Neutrophil (primary cell): ENCODE data around the gene LHX5.

Experiments used
- H3K27ac ChIP-seq: fragments of 200-600 bp; sonication (generic); 2 replicates; pipeline ENCODE4 v1.5.1; 2016; ENCODE audit warnings: mild to moderate bottlenecking, moderate library complexity
- H3K27me3 ChIP-seq: fragments of 200-600 bp; sonication (generic); 2 replicates; pipeline ENCODE4 v1.6.0; 2016; ENCODE audit warnings: mild to moderate bottlenecking
- H3K36me3 ChIP-seq: fragments of 200-600 bp; sonication (generic); 2 replicates; pipeline ENCODE4 v1.5.1; 2017
- H3K4me1 ChIP-seq, 2 experiments: fragments of 200-600 bp in 1 of 2; sonication (generic) in 1 of 2; 1 replicate in 1 of 2; 2 replicates in 1 of 2; pipeline versions ENCODE4 v1.5.1 to v1.6.1; 2013 to 2016; ENCODE audit warnings: low read depth in 1 of 2, low read length in 1 of 2, mild to moderate bottlenecking in 1 of 2, moderate library complexity in 1 of 2; ENCODE audit not compliant: control insufficient read depth in 1 of 2, insufficient read depth in 1 of 2
- H3K4me3 ChIP-seq, 2 experiments: fragments of 200-600 bp in 1 of 2; sonication (generic) in 1 of 2; 1 replicate in 1 of 2; 2 replicates in 1 of 2; pipeline ENCODE4 v1.5.1; 2013 to 2016; ENCODE audit warnings: low read depth in 1 of 2, low read length in 1 of 2, mild to moderate bottlenecking in 1 of 2, moderate library complexity in 1 of 2
- H3K9me3 ChIP-seq: fragments of 200-600 bp; sonication (generic); 2 replicates; pipeline ENCODE4 v1.5.1; 2016
- TF ChIP-seq, protein P1 (sequence below): fragments of 200-600 bp; sonication (generic); IDR thresholded peaks from 2 replicates; pipeline ENCODE4 v1.5.1; 2016; ENCODE audit warnings: antibody characterized with exemption

LHX5 gene

GRCh38 chr12:113473400-113473799 is 1.7 kb upstream of the LHX5 start:
- Histone ChIP-seq H3K27ac (no peak overlapping the region), H3K27me3 (peaks cover 100% of the 10 kb centered on the region), H3K4me1 (no peaks in the 10 kb centered on the region), H3K4me3 (no peak overlapping the region), H3K9me3 (no peaks in the 10 kb centered on the region), H3K36me3 (no peaks in the 10 kb centered on the region)
- TF ChIP-seq, protein P1, sequence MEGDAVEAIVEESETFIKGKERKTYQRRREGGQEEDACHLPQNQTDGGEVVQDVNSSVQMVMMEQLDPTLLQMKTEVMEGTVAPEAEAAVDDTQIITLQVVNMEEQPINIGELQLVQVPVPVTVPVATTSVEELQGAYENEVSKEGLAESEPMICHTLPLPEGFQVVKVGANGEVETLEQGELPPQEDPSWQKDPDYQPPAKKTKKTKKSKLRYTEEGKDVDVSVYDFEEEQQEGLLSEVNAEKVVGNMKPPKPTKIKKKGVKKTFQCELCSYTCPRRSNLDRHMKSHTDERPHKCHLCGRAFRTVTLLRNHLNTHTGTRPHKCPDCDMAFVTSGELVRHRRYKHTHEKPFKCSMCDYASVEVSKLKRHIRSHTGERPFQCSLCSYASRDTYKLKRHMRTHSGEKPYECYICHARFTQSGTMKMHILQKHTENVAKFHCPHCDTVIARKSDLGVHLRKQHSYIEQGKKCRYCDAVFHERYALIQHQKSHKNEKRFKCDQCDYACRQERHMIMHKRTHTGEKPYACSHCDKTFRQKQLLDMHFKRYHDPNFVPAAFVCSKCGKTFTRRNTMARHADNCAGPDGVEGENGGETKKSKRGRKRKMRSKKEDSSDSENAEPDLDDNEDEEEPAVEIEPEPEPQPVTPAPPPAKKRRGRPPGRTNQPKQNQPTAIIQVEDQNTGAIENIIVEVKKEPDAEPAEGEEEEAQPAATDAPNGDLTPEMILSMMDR, result no peak

- Histone ChIP-seq H3K36me3 (no peaks in the 10 kb centered on the region), H3K4me1 (no peaks in the 10 kb centered on the region), H3K9me3 (no peaks in the 10 kb centered on the region), H3K27ac (no peak overlapping the region), H3K27me3 (peaks cover 100% of the 10 kb centered on the region), H3K4me3 (no peak overlapping the region)
- TF ChIP-seq, protein P1, result no peak
These were observed 785 bp upstream of the LHX5 start for GRCh38 chr12:113472191-113473121.

DNA sequence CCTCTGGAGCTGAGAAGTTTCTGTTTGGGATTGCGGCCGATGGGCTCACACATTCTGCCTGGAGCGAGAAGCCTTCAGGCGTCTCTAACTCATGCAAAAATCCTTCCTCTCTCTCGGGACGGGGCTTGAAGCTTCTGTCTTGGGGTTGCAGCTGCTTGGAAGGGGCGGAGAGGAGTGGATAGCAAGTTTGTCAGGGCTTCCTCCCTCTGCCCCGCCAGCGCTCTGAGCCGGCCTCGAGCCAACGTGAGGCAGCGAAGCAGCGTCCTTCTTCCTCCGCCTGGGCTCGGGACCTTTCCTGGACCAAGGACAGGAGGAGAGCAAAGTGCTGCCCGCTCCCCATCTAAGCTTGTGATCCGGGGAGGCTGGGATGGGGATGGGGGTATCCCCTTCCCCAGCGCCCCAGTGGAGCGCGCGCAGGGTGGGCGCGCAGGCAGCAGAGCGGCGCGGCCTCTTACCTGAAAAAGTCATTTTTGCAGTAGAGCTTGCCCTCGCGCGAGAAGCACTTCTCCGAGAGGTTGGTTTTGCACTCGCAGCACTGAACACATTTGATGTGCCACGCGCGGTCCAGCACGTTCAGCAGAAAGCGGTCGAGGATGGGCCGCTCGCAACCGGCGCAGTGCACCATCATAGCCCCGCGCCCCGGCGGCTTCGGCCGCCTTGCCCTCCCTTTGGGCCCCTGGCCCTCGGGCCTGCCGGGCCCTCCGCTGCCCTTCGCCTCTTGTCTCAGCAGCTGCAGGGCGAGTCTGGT is 626 bp downstream of the LHX5 start:
- no peak overlapping the region for H3K27ac ChIP-seq
- H3K27me3 ChIP-seq, result peaks cover 100% of the 10 kb centered on the region
- H3K4me1 ChIP-seq, result no peaks in the 10 kb centered on the region
- TF ChIP-seq, protein P1, result no peak
- no peak overlapping the region for H3K4me3 ChIP-seq
- no peaks in the 10 kb centered on the region for H3K9me3 ChIP-seq
- no peaks in the 10 kb centered on the region for H3K36me3 ChIP-seq

DNA sequence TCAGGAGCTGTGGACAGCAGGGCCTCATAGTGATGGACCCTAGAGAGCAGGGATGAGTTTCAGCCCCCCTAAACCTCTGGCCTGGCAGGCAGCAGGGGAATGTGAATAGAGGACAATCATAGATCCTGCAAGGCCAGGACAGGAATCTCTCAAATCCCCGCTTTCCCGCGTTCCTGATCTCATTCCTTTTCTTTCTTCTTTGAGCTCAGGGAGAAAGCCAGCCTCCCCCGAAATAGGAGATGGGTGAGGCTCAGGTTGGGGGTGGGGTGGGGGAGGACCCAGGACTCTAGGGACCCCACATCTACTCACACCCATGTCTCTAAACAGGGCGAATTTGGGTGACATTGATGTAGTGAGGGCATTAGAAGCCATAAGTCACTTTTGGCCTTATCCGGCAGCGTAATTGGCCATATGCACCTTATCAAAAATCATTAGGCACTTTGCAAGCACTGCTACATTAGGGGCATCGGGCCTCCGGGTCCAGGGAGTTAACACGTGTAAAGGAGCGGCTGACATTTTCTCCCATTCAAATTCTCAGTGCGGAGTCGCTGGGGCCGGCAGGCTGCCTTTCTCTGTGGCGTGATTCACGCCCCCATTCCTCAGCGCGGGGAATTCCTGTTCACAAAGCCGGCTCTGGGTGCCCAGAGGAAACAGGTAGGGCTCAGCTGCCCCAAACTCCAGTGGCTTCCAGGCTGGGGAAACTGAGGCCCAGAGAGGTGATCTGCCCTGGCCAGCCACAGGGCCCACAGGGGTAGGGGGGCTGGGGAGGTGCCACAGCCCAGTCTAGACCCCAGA is 1.5 kb downstream of the LHX5 start:
- Histone ChIP-seq H3K4me3 (no peak overlapping the region), H3K36me3 (no peaks in the 10 kb centered on the region), H3K9me3 (no peaks in the 10 kb centered on the region), H3K4me1 (no peaks in the 10 kb centered on the region), H3K27ac (no peak overlapping the region), H3K27me3 (peaks cover 100% of the 10 kb centered on the region)
- TF ChIP-seq, protein P1, result no peak

- Histone ChIP-seq H3K27me3 (peaks cover 100% of the 10 kb centered on the region), H3K4me1 (no peaks in the 10 kb centered on the region), H3K9me3 (no peaks in the 10 kb centered on the region), H3K36me3 (no peaks in the 10 kb centered on the region), H3K27ac (no peak overlapping the region), H3K4me3 (no peak overlapping the region)
- TF ChIP-seq, protein P1, result no peak
These were observed 2.3 kb downstream of the LHX5 start for GRCh38 chr12:113469224-113469948.
